ENCODE data around the gene SPDYE4.

DNA sequence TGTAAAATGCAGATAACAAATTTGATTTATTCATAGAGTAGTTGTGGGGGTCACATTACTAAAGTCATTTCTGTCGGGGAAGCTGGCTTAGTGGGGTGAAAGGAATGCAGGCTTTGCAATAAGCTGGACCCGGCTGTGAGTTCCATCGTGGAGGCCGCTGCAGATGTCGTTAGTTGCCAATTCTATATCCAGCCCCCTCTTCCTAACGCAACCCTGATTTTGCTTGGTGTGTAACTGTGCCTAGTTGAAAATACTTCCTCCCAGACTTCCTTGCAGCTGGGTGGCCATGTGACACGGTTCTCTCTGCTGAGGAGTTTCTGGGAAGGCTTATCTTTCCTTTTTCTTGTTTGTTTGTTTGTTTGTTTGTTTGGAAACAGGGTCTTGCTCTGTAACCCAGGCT is 36.3 kb upstream of the SPDYE4 start:
- TF ChIP-seq, protein P1, sequence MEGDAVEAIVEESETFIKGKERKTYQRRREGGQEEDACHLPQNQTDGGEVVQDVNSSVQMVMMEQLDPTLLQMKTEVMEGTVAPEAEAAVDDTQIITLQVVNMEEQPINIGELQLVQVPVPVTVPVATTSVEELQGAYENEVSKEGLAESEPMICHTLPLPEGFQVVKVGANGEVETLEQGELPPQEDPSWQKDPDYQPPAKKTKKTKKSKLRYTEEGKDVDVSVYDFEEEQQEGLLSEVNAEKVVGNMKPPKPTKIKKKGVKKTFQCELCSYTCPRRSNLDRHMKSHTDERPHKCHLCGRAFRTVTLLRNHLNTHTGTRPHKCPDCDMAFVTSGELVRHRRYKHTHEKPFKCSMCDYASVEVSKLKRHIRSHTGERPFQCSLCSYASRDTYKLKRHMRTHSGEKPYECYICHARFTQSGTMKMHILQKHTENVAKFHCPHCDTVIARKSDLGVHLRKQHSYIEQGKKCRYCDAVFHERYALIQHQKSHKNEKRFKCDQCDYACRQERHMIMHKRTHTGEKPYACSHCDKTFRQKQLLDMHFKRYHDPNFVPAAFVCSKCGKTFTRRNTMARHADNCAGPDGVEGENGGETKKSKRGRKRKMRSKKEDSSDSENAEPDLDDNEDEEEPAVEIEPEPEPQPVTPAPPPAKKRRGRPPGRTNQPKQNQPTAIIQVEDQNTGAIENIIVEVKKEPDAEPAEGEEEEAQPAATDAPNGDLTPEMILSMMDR (IDR thresholded peaks at IDR 0.05) = no peak
- TF ChIP-seq EZH2 (IDR thresholded peaks at IDR 0.05; ENCODE audit: borderline replicate concordance, insufficient read depth, low read depth, low read length, poor library complexity, severe bottlenecking) = no peak
